ENCODE measurements around the gene EGFLAM.
"Not testable (repeated sequence)": the region's sequence is repeated elsewhere in the genome, so short reads cannot be mapped to it uniquely, and the experiment has no call there.

EGFLAM gene

GRCh38 chr5:38380537-38380936 is 122.2 kb downstream of the EGFLAM start:
- DNase-seq: no peak

- DNase-seq: no peak
Measured at GRCh38 chr5:38381361-38381760, 123.0 kb downstream of the EGFLAM start.

GRCh38 chr5:38382898-38383297 is 124.5 kb downstream of the EGFLAM start:
- peak; percentile 92 to 93 for DNase-seq

- DNase-seq: no peak
Measured at GRCh38 chr5:38383701-38384100, 125.3 kb downstream of the EGFLAM start.

- no peak for DNase-seq
Measured at GRCh38 chr5:38384396-38384795, 126.0 kb downstream of the EGFLAM start.

- no peak for DNase-seq
Measured at GRCh38 chr5:38387161-38387560, 128.8 kb downstream of the EGFLAM start.

GRCh38 chr5:38393636-38394035 is 135.3 kb downstream of the EGFLAM start:
- DNase-seq: no peak

GRCh38 chr5:38396766-38397165 is 138.4 kb downstream of the EGFLAM start:
- DNase-seq: peak; percentile 10 to 38

- no peak for DNase-seq
Measured at GRCh38 chr5:38400365-38400764, 142.0 kb downstream of the EGFLAM start.

- no peak for DNase-seq
Measured at GRCh38 chr5:38401145-38401544, 142.8 kb downstream of the EGFLAM start.

GRCh38 chr5:38403406-38403805 is 145.0 kb downstream of the EGFLAM start:
- DNase-seq: no peak

- DNase-seq: no peak
Measured at GRCh38 chr5:38403877-38404635, 145.7 kb downstream of the EGFLAM start.

- peak in 1 of 2 experiments; percentile 16 for DNase-seq
Measured at GRCh38 chr5:38404667-38405276, 146.4 kb downstream of the EGFLAM start.

GRCh38 chr5:38408446-38409198 is 150.3 kb downstream of the EGFLAM start:
- DNase-seq: no peak

GRCh38 chr5:38410304-38410990 is 152.1 kb downstream of the EGFLAM start:
- no peak for DNase-seq

GRCh38 chr5:38413696-38414095 is 155.3 kb downstream of the EGFLAM start:
- no peak for DNase-seq

- no peak for DNase-seq
Measured at GRCh38 chr5:38414348-38414747, 156.0 kb downstream of the EGFLAM start.

GRCh38 chr5:38415772-38416171 is 157.4 kb downstream of the EGFLAM start:
- DNase-seq: not testable (repeated sequence)

- DNase-seq: no peak
Measured at GRCh38 chr5:38417658-38418017, 159.3 kb downstream of the EGFLAM start.

- DNase-seq: no peak
Measured at GRCh38 chr5:38420246-38420645, 161.9 kb downstream of the EGFLAM start.

- peak; percentile 73 to 74 for DNase-seq
Measured at GRCh38 chr5:38420691-38421390, 162.5 kb downstream of the EGFLAM start.

- no peak for DNase-seq
Measured at GRCh38 chr5:38422622-38423021, 164.3 kb downstream of the EGFLAM start.
